ENCODE results near the gene NOL12.

Gene NOL12

GRCh38 chr22:37705205-37705604, 19.1 kb downstream of the NOL12 start:
- no peaks in the 10 kb centered on the region for H3K4me1 ChIP-seq (ENCODE audit: control insufficient read depth, insufficient read depth, low read length)
- no peak overlapping the region for H3K4me3 ChIP-seq (ENCODE audit: low read depth, low read length)
- H3K36me3 ChIP-seq (ENCODE audit: control insufficient read depth in 2 of 2, insufficient read depth in 1 of 2, low read length in 2 of 2), result no peaks in the 10 kb centered on the region
- ChIA-PET POLR2A (no interaction called here), CTCF (interaction anchor here (0.5 kb wide), 1 partner anchor 736 kb away, joined by 3 read pairs; no protein-coding TSS in a partner anchor)
- no peak overlapping the region for H3K27ac ChIP-seq (ENCODE audit: extremely low read depth, low read depth, low read length)
- no peak for TF ChIP-seq OSR2 (tag by site-specific recombination; IDR thresholded peaks at IDR 0.05)
- TF ChIP-seq ZNF623 (tag by site-specific recombination; IDR thresholded peaks at IDR 0.05), result peak; percentile 95
- TF ChIP-seq, protein P1, sequence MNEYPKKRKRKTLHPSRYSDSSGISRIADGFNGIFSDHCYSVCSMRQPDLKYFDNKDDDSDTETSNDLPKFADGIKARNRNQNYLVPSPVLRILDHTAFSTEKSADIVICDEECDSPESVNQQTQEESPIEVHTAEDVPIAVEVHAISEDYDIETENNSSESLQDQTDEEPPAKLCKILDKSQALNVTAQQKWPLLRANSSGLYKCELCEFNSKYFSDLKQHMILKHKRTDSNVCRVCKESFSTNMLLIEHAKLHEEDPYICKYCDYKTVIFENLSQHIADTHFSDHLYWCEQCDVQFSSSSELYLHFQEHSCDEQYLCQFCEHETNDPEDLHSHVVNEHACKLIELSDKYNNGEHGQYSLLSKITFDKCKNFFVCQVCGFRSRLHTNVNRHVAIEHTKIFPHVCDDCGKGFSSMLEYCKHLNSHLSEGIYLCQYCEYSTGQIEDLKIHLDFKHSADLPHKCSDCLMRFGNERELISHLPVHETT (tag by site-specific recombination; IDR thresholded peaks at IDR 0.05), result no peak
- no peak for TF ChIP-seq ZNF585B (tag by site-specific recombination; IDR thresholded peaks at IDR 0.05)
- TF ChIP-seq, protein P2, sequence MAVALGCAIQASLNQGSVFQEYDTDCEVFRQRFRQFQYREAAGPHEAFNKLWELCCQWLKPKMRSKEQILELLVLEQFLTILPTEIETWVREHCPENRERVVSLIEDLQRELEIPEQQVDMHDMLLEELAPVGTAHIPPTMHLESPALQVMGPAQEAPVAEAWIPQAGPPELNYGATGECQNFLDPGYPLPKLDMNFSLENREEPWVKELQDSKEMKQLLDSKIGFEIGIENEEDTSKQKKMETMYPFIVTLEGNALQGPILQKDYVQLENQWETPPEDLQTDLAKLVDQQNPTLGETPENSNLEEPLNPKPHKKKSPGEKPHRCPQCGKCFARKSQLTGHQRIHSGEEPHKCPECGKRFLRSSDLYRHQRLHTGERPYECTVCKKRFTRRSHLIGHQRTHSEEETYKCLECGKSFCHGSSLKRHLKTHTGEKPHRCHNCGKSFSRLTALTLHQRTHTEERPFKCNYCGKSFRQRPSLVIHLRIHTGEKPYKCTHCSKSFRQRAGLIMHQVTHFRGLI (tag by site-specific recombination; IDR thresholded peaks at IDR 0.05), result no peak
- TF ChIP-seq ZBTB20 (tag by site-specific recombination; IDR thresholded peaks at IDR 0.05), result no peak
- H3K9me3 ChIP-seq (ENCODE audit: control insufficient read depth, insufficient read depth, low read depth, low read length), result no peaks in the 10 kb centered on the region

GRCh38 chr22:37708580-37709444, 22.7 kb downstream of the NOL12 start:
- H3K9me3 ChIP-seq (ENCODE audit: control insufficient read depth, insufficient read depth, low read depth, low read length), result no peaks in the 10 kb centered on the region
- no peak overlapping the region for H3K27ac ChIP-seq (ENCODE audit: extremely low read depth, low read depth, low read length)
- no peak overlapping the region for H3K4me3 ChIP-seq (ENCODE audit: low read depth, low read length)
- POLR2A ChIA-PET, result no interaction called here
- no peaks in the 10 kb centered on the region for H3K4me1 ChIP-seq (ENCODE audit: control insufficient read depth, insufficient read depth, low read length)
- CTCF ChIA-PET, result no interaction called here
- TF ChIP-seq ZNF394 (tag by site-specific recombination; IDR thresholded peaks at IDR 0.05; ENCODE audit: borderline replicate concordance) (no peak), ZNF558 (tag by site-specific recombination; IDR thresholded peaks at IDR 0.05) (peak; percentile 98), GLIS1 (tag by site-specific recombination; IDR thresholded peaks at IDR 0.05) (0 out of 2 replicates have a peak, but pooled peaks have one; percentile 21), ZIC2 (tag by site-specific recombination; IDR thresholded peaks at IDR 0.05) (peak; percentile 85), ZNF362 (tag by site-specific recombination; IDR thresholded peaks at IDR 0.05) (no peak)
- TF ChIP-seq, protein P3, sequence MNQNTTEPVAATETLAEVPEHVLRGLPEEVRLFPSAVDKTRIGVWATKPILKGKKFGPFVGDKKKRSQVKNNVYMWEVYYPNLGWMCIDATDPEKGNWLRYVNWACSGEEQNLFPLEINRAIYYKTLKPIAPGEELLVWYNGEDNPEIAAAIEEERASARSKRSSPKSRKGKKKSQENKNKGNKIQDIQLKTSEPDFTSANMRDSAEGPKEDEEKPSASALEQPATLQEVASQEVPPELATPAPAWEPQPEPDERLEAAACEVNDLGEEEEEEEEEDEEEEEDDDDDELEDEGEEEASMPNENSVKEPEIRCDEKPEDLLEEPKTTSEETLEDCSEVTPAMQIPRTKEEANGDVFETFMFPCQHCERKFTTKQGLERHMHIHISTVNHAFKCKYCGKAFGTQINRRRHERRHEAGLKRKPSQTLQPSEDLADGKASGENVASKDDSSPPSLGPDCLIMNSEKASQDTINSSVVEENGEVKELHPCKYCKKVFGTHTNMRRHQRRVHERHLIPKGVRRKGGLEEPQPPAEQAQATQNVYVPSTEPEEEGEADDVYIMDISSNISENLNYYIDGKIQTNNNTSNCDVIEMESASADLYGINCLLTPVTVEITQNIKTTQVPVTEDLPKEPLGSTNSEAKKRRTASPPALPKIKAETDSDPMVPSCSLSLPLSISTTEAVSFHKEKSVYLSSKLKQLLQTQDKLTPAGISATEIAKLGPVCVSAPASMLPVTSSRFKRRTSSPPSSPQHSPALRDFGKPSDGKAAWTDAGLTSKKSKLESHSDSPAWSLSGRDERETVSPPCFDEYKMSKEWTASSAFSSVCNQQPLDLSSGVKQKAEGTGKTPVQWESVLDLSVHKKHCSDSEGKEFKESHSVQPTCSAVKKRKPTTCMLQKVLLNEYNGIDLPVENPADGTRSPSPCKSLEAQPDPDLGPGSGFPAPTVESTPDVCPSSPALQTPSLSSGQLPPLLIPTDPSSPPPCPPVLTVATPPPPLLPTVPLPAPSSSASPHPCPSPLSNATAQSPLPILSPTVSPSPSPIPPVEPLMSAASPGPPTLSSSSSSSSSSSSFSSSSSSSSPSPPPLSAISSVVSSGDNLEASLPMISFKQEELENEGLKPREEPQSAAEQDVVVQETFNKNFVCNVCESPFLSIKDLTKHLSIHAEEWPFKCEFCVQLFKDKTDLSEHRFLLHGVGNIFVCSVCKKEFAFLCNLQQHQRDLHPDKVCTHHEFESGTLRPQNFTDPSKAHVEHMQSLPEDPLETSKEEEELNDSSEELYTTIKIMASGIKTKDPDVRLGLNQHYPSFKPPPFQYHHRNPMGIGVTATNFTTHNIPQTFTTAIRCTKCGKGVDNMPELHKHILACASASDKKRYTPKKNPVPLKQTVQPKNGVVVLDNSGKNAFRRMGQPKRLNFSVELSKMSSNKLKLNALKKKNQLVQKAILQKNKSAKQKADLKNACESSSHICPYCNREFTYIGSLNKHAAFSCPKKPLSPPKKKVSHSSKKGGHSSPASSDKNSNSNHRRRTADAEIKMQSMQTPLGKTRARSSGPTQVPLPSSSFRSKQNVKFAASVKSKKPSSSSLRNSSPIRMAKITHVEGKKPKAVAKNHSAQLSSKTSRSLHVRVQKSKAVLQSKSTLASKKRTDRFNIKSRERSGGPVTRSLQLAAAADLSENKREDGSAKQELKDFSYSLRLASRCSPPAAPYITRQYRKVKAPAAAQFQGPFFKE (tag by site-specific recombination; IDR thresholded peaks at IDR 0.05; ENCODE audit: borderline replicate concordance), result no peak
- no peaks in the 10 kb centered on the region for H3K36me3 ChIP-seq (ENCODE audit: control insufficient read depth in 2 of 2, insufficient read depth in 1 of 2, low read length in 2 of 2)
